Right hindlimb (tissue), 1 donor: Measurements from ENCODE around the gene HMX1.

Experiments
- DNase-seq: peaks from one replicate; pipeline ENCODE4 v3.0.0-alpha.2; 2018

The HMX1 gene

GRCh38 chr4:8817096-8817812 lies 54.4 kb downstream of the HMX1 start:
- no peak for DNase-seq
